Measurements from ENCODE around the gene ECI2. TPM values are rescaled to one million over a fixed set of nuclear protein-coding genes. Genes with fewer than 3 reads are reported as not detected.

Gene ECI2
- total and polyA plus RNA-seq, 10 donors: 25.9 to 61.0 (median 34.7) TPM

DNA sequence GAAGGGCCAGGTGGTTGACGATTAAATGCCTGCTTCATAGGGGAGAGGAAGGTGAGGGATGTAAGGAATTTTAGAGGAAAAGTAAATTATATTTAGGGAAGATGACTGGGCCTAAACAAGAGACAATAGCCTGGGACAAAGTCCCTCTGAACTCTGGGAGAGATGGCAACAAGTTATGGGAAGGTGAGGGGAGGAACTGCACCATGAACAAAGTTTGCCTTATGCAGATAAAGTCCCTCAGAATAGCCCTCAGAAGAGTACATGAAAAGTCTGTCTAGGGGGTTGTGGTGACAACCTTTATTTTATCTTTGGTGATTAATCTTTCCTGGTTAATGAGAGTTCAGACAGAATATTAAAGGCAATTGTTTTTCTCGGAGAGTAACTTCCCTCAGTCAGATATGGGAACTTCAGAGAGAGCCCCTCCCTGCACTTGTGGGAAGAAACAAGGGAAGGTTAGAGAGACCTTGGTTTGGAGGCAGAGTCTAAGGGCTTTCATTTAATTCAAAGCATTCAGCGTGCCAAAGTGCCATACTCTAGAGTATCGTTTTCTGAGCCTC is 29.3 kb downstream of the ECI2 start:
- TF ChIP-seq, protein P1, sequence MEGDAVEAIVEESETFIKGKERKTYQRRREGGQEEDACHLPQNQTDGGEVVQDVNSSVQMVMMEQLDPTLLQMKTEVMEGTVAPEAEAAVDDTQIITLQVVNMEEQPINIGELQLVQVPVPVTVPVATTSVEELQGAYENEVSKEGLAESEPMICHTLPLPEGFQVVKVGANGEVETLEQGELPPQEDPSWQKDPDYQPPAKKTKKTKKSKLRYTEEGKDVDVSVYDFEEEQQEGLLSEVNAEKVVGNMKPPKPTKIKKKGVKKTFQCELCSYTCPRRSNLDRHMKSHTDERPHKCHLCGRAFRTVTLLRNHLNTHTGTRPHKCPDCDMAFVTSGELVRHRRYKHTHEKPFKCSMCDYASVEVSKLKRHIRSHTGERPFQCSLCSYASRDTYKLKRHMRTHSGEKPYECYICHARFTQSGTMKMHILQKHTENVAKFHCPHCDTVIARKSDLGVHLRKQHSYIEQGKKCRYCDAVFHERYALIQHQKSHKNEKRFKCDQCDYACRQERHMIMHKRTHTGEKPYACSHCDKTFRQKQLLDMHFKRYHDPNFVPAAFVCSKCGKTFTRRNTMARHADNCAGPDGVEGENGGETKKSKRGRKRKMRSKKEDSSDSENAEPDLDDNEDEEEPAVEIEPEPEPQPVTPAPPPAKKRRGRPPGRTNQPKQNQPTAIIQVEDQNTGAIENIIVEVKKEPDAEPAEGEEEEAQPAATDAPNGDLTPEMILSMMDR (IDR thresholded peaks at IDR 0.05 in 8 of 11, conservative IDR thresholded peaks at IDR 0.05 in 3 of 11): no peak
- TF ChIP-seq POLR2A (IDR thresholded peaks at IDR 0.05) (no peak), POLR2AphosphoS5 (IDR thresholded peaks at IDR 0.05) (no peak)
- Histone ChIP-seq H3K9me3 (no peaks in the 10 kb centered on the region), H3K27ac (no peak overlapping the region), H3K4me1 (no peaks in the 10 kb centered on the region), H3K36me3 (no peaks in the 10 kb centered on the region), H3K27me3 (replicated peaks in 1 of 7) (no peaks in the 10 kb centered on the region), H3K4me3 (no peak overlapping the region)
- WGBS, 5 donors: 61 to 74% (median 69%) methylated on average over 4 of the region's 4 CpGs
- no peak for DNase-seq
- intact Hi-C loops (cut with DNase I; ENCODE audit: low total_unique reads): no loop called here

DNA sequence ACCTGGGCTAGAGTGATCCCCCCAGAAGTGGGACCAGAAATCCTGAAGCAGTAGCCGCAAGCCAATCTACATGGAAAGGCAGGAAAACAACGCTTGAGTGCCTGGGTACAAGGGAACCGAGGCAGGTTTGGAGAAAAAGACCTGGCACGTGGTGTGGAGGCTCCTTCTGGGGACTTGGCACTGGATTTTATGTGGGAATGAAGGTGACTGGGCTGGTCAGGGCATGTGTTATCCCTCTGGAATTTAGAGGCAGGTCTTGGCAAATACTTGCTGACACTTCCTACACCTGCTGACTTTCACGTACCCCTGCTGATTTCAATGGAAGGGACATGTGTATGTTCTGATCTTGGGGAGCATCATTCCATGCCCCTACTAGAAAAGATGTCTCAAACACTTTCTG is 31.4 kb downstream of the ECI2 start:
- H3K4me1 ChIP-seq: no peaks in the 10 kb centered on the region
- DNase-seq: no peak
- H3K27me3 ChIP-seq (replicated peaks in 1 of 7): no peaks in the 10 kb centered on the region
- 78 to 93% (median 88%) methylated on average over 5 of the region's 5 CpGs for WGBS, 5 donors
- no peaks in the 10 kb centered on the region for H3K36me3 ChIP-seq
- intact Hi-C loops (cut with DNase I; ENCODE audit: low total_unique reads): no loop called here
- H3K9me3 ChIP-seq: no peaks in the 10 kb centered on the region
- no peak overlapping the region for H3K27ac ChIP-seq
- no peak for TF ChIP-seq POLR2AphosphoS5 (IDR thresholded peaks at IDR 0.05)
- TF ChIP-seq POLR2A (IDR thresholded peaks at IDR 0.05): no peak
- TF ChIP-seq, protein P1 (IDR thresholded peaks at IDR 0.05 in 8 of 11, conservative IDR thresholded peaks at IDR 0.05 in 3 of 11): no peak
- H3K4me3 ChIP-seq: no peak overlapping the region

DNA sequence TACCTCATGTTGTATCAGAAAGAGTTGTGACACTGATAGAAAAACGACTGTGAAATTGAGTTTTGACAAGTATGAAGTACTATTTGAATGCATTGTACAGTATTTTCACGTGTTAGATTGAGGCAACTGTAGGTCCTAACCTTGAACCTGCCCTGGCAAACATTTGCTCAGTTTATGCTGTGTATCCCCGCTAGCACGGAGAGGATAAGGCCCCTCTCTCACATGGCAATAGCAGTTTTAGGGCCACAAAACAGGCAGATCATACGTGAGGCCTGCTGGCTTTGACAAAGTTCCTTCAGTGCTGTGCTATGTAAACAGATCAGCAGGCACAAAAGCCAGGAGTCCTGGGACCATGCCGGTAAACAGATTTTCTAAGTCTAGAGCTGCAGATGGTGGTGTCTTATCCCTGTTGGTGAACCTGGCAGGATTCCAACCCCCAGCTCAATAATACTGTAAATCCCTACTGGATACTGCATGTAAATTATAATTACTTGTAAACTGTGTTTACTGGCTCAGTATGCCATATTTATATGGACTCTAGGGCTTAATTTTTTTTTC is 32.6 kb downstream of the ECI2 start:
- TF ChIP-seq, protein P1 (IDR thresholded peaks at IDR 0.05 in 8 of 11, conservative IDR thresholded peaks at IDR 0.05 in 3 of 11): no peak
- TF ChIP-seq POLR2A (IDR thresholded peaks at IDR 0.05) (no peak), POLR2AphosphoS5 (IDR thresholded peaks at IDR 0.05) (no peak)
- no peaks in the 10 kb centered on the region for H3K9me3 ChIP-seq

DNA sequence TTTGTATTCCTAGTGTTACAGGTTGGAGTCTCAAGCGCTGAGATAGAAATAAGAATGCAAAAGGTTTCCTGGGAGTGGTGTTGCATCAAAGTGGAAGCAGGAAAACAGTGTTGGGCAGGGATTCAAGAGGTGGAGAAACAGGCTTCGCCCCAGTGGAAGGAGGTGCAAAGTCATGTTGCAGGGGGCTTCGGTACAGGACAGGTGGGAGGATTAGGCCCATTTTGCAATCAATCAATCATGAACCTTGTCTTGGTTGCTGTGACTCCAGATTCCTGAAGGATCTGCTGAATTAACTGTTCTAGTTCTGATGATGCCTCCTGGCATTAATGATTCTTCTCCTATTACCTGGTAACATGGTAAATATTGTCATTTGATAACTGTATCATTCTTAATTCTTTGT is 34.1 kb downstream of the ECI2 start:
- Histone ChIP-seq H3K36me3 (no peaks in the 10 kb centered on the region), H3K4me1 (no peaks in the 10 kb centered on the region), H3K4me3 (no peak overlapping the region), H3K27ac (no peak overlapping the region), H3K27me3 (replicated peaks in 1 of 7) (no peaks in the 10 kb centered on the region), H3K9me3 (no peaks in the 10 kb centered on the region)
- no peak for DNase-seq
- TF ChIP-seq, protein P1 (IDR thresholded peaks at IDR 0.05 in 8 of 11, conservative IDR thresholded peaks at IDR 0.05 in 3 of 11): no peak
- TF ChIP-seq POLR2A (IDR thresholded peaks at IDR 0.05): no peak
- no peak for TF ChIP-seq POLR2AphosphoS5 (IDR thresholded peaks at IDR 0.05)
- intact Hi-C loops (cut with DNase I; ENCODE audit: low total_unique reads): no loop called here
- 59 to 87% (median 74%) methylated on average over 3 of the region's 3 CpGs for WGBS, 5 donors

More for the DNA sequence above, 32.6 kb downstream of the ECI2 start:
- no peak for DNase-seq
- no peak overlapping the region for H3K27ac ChIP-seq
- WGBS, 5 donors: 82 to 86% (median 83%) methylated on average over 6 of the region's 6 CpGs
- H3K4me1 ChIP-seq: no peaks in the 10 kb centered on the region
- H3K4me3 ChIP-seq: no peak overlapping the region
- H3K36me3 ChIP-seq: no peaks in the 10 kb centered on the region
- intact Hi-C loops (cut with DNase I; ENCODE audit: low total_unique reads): no loop called here
- H3K27me3 ChIP-seq (replicated peaks in 1 of 7): no peaks in the 10 kb centered on the region
